NCI-H460 (cell line): ENCODE results near the gene MACROD2. TPM values are rescaled to one million over a fixed set of nuclear protein-coding genes. Genes with fewer than 3 reads are reported as not detected.

Experiments used
- DNase-seq: peaks from one replicate; pipeline ENCODE4 v3.0.0-alpha.2; 2016; ENCODE audit warnings: low read depth; ENCODE audit errors: extremely low read depth
- total RNA-seq: library from RNA; depleted of rRNA; stranded (reverse); fragments of >200 nt; shearing (Covaris generic); gene quantifications from 2 replicates; pipeline ENCODE4 v1.2.3, GENCODE V29; 2014

MACROD2 gene
- total RNA-seq, 1 experiment from 2014 or later: 2.0 TPM

- no peak for DNase-seq
Observed at GRCh38 chr20:15056246-15056645, 1060.9 kb downstream of the MACROD2 start.

- DNase-seq: no peak
Observed at GRCh38 chr20:15058841-15059240, 1063.5 kb downstream of the MACROD2 start.

GRCh38 chr20:15059438-15059837 is 1064.1 kb downstream of the MACROD2 start:
- no peak for DNase-seq

GRCh38 chr20:15060265-15061060 is 1065.1 kb downstream of the MACROD2 start:
- no peak for DNase-seq

GRCh38 chr20:15061061-15061430 is 1065.7 kb downstream of the MACROD2 start:
- no peak for DNase-seq

- DNase-seq: no peak
Observed at GRCh38 chr20:15061955-15062354, 1066.6 kb downstream of the MACROD2 start.

- no peak for DNase-seq
Observed at GRCh38 chr20:15063081-15063480, 1067.8 kb downstream of the MACROD2 start.

- no peak for DNase-seq
Observed at GRCh38 chr20:15064741-15065140, 1069.4 kb downstream of the MACROD2 start.

GRCh38 chr20:15065794-15066193 is 1070.5 kb downstream of the MACROD2 start:
- DNase-seq: no peak

- DNase-seq: no peak
Observed at GRCh38 chr20:15068486-15068885, 1073.2 kb downstream of the MACROD2 start.

GRCh38 chr20:15069355-15069754 is 1074.0 kb downstream of the MACROD2 start:
- no peak for DNase-seq

- DNase-seq: no peak
Observed at GRCh38 chr20:15071085-15071808, 1075.9 kb downstream of the MACROD2 start.

GRCh38 chr20:15072316-15072715 is 1077.0 kb downstream of the MACROD2 start:
- no peak for DNase-seq

- no peak for DNase-seq
Observed at GRCh38 chr20:15075586-15075985, 1080.3 kb downstream of the MACROD2 start.

GRCh38 chr20:15076785-15077184 is 1081.5 kb downstream of the MACROD2 start:
- DNase-seq: no peak

- DNase-seq: no peak
Observed at GRCh38 chr20:15077733-15078250, 1082.5 kb downstream of the MACROD2 start.

GRCh38 chr20:15079594-15080340 is 1084.5 kb downstream of the MACROD2 start:
- no peak for DNase-seq

- no peak for DNase-seq
Observed at GRCh38 chr20:15081261-15081660, 1085.9 kb downstream of the MACROD2 start.

GRCh38 chr20:15091421-15092037 is 1096.2 kb downstream of the MACROD2 start:
- DNase-seq: no peak

- no peak for DNase-seq
Observed at GRCh38 chr20:15098351-15098750, 1103.0 kb downstream of the MACROD2 start.

- no peak for DNase-seq
Observed at GRCh38 chr20:15099130-15099529, 1103.8 kb downstream of the MACROD2 start.
